ENCODE data around the gene TMEM119. TPM values are rescaled to one million over a fixed set of nuclear protein-coding genes. Genes with fewer than 3 reads are reported as not detected.

The TMEM119 gene
- total and polyA plus RNA-seq, 9 of the 15 experiments (the other 6 are each of a cell fraction or from before 2014, with no cell fraction given), result 0.18 TPM; not detected in 8

DNA sequence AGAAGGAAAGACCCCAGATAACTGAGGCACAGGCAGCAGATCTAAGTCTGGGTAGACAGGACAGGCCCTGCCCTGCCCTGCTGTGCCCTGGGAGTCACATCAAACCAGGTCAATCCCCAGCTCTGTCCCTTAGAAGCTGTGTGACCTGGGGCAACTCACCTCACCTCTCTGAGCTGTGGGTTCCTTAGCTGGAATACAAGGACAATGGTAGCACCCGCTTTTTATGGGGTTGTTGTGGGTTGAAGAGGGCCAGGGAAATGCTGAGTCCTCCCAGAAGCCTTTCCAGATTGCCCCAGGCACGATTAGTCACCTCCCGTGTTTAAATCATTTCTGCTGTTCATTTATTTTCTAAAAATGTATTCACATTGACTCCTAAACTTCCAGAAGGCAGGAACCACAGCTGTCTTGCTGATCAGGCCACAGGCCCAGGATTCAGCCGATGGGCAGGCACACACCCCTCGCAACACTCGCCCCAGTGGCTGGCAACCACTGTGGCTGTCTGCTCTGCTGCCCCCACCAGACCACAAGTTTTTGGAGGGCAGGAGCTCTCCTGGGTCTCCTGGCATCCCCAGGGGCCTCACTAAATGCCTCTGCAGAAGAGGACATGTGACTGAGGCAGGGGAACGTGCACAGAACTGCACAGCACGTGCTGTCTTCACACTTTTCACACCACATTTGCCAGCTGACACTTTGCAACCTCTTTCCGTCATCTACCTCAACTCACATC lies 32.8 kb upstream of the TMEM119 start (continued):
- TF ChIP-seq, protein P1, sequence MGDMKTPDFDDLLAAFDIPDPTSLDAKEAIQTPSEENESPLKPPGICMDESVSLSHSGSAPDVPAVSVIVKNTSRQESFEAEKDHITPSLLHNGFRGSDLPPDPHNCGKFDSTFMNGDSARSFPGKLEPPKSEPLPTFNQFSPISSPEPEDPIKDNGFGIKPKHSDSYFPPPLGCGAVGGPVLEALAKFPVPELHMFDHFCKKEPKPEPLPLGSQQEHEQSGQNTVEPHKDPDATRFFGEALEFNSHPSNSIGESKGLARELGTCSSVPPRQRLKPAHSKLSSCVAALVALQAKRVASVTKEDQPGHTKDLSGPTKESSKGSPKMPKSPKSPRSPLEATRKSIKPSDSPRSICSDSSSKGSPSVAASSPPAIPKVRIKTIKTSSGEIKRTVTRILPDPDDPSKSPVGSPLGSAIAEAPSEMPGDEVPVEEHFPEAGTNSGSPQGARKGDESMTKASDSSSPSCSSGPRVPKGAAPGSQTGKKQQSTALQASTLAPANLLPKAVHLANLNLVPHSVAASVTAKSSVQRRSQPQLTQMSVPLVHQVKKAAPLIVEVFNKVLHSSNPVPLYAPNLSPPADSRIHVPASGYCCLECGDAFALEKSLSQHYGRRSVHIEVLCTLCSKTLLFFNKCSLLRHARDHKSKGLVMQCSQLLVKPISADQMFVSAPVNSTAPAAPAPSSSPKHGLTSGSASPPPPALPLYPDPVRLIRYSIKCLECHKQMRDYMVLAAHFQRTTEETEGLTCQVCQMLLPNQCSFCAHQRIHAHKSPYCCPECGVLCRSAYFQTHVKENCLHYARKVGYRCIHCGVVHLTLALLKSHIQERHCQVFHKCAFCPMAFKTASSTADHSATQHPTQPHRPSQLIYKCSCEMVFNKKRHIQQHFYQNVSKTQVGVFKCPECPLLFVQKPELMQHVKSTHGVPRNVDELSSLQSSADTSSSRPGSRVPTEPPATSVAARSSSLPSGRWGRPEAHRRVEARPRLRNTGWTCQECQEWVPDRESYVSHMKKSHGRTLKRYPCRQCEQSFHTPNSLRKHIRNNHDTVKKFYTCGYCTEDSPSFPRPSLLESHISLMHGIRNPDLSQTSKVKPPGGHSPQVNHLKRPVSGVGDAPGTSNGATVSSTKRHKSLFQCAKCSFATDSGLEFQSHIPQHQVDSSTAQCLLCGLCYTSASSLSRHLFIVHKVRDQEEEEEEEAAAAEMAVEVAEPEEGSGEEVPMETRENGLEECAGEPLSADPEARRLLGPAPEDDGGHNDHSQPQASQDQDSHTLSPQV (IDR thresholded peaks at IDR 0.05), result peak; percentile 94
- no peak for TF ChIP-seq FOXM1 (IDR thresholded peaks at IDR 0.05; ENCODE audit: low read depth)
- TF ChIP-seq FOXM1 (CRISPR knock-in tag; IDR thresholded peaks at IDR 0.05; ENCODE audit: low read depth), result no peak
- TF ChIP-seq BRD9 (IDR thresholded peaks at IDR 0.05; ENCODE audit: low read depth, partially characterized antibody), result no peak
- TF ChIP-seq, protein P2, sequence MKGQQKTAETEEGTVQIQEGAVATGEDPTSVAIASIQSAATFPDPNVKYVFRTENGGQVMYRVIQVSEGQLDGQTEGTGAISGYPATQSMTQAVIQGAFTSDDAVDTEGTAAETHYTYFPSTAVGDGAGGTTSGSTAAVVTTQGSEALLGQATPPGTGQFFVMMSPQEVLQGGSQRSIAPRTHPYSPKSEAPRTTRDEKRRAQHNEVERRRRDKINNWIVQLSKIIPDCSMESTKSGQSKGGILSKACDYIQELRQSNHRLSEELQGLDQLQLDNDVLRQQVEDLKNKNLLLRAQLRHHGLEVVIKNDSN (CRISPR knock-in tag; IDR thresholded peaks at IDR 0.05), result 0 out of 2 replicates have a peak, but pooled peaks have one; percentile 34
- no peak for TF ChIP-seq SMC3 (conservative IDR thresholded peaks at IDR 0.05; ENCODE audit: insufficient read depth, low read depth, low read length)
- TF ChIP-seq NRF1 (conservative IDR thresholded peaks at IDR 0.05 in 1 of 2, IDR thresholded peaks at IDR 0.05 in 1 of 2), result no peak
- TF ChIP-seq FOXP1 (CRISPR knock-in tag; IDR thresholded peaks at IDR 0.05), result peak; percentile 65; the same call in 1 of the 2 replicates
- TF ChIP-seq, protein P3, sequence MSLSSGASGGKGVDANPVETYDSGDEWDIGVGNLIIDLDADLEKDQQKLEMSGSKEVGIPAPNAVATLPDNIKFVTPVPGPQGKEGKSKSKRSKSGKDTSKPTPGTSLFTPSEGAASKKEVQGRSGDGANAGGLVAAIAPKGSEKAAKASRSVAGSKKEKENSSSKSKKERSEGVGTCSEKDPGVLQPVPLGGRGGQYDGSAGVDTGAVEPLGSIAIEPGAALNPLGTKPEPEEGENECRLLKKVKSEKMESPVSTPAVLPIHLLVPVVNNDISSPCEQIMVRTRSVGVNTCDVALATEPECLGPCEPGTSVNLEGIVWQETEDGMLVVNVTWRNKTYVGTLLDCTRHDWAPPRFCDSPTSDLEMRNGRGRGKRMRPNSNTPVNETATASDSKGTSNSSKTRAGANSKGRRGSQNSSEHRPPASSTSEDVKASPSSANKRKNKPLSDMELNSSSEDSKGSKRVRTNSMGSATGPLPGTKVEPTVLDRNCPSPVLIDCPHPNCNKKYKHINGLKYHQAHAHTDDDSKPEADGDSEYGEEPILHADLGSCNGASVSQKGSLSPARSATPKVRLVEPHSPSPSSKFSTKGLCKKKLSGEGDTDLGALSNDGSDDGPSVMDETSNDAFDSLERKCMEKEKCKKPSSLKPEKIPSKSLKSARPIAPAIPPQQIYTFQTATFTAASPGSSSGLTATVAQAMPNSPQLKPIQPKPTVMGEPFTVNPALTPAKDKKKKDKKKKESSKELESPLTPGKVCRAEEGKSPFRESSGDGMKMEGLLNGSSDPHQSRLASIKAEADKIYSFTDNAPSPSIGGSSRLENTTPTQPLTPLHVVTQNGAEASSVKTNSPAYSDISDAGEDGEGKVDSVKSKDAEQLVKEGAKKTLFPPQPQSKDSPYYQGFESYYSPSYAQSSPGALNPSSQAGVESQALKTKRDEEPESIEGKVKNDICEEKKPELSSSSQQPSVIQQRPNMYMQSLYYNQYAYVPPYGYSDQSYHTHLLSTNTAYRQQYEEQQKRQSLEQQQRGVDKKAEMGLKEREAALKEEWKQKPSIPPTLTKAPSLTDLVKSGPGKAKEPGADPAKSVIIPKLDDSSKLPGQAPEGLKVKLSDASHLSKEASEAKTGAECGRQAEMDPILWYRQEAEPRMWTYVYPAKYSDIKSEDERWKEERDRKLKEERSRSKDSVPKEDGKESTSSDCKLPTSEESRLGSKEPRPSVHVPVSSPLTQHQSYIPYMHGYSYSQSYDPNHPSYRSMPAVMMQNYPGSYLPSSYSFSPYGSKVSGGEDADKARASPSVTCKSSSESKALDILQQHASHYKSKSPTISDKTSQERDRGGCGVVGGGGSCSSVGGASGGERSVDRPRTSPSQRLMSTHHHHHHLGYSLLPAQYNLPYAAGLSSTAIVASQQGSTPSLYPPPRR (CRISPR knock-in tag; IDR thresholded peaks at IDR 0.05; ENCODE audit: borderline replicate concordance), result no peak
- TF ChIP-seq ZNF263 (CRISPR knock-in tag; IDR thresholded peaks at IDR 0.05; ENCODE audit: borderline replicate concordance), result no peak
- TF ChIP-seq WHSC1 (IDR thresholded peaks at IDR 0.05; ENCODE audit: low read length), result peak; percentile 91
- no peak for TF ChIP-seq MEIS2 (IDR thresholded peaks at IDR 0.05; ENCODE audit: partially characterized antibody)
